ENCODE measurements around the gene OR1S1.
"Not testable (repeated sequence)": the region's sequence is repeated elsewhere in the genome, so short reads cannot be mapped to it uniquely, and the experiment has no call there.

Gene OR1S1

DNA sequence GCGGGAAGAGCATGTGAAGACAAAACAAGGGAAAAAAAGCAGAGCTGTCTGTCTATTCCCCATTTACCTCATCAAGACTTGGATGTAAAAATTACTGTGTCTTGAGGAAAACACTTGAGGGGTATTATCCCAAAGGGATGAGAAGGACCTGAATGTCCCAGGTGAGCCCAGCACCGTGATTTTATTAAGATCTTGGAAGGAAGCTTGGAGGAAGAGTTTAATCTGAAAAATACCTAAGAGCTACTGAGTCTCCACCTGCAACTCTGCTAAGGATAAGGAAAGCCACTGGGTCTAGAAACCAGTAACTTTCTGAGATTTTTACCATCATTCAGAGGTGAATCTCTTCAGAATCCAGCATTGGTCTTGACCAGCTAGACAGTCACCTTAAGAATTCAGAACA lies at the start of gene OR1S1:
Gene OR1S1, plus strand, starts transcription at position 301 of the 400 bp plus-strand sequence.
- not testable (repeated sequence) for DNase-seq

GRCh38 chr11:58164389-58164788 lies 48.1 kb upstream of the OR1S1 start:
- no peak for TF ChIP-seq GATA1 (IDR thresholded peaks at IDR 0.05; ENCODE audit: low read depth, low read length)
- no peak for DNase-seq

GRCh38 chr11:58164990-58165389 lies 47.5 kb upstream of the OR1S1 start:
- no peak for TF ChIP-seq GATA1 (IDR thresholded peaks at IDR 0.05; ENCODE audit: low read depth, low read length)
- DNase-seq = no peak

DNA sequence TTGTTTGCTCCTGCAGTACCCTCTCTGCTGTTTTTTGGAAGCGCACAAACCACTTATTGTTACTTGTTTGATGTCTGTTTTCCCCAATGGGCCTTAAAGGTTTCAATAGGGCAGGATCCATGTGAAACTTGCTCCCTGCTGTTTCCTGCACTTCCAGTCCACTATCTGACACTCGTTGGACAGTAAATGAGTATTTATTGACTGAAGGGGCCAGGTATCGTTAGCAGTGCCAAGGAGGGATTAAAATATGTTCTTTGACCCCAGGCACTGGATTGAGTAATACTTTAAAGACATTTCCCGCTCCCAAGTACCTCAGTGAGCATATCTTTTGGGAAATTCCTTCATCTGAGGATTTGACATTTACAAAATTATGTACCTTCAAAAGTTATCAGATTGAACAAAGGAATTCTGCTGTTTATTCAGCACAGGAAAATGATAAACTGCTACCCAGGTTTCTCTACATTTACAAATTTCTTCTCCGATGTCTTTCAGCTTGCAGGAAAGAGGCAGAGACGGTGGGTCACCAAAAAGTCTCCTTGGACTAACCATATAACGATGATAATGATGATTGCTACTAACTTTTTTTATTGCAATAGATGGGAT lies 46.9 kb upstream of the OR1S1 start:
- no peak for DNase-seq
- TF ChIP-seq POLR2A (IDR thresholded peaks at IDR 0.05; ENCODE audit: low read length) (no peak), GATA1 (IDR thresholded peaks at IDR 0.05; ENCODE audit: low read depth, low read length) (no peak)

GRCh38 chr11:58177409-58178054 lies 35.0 kb upstream of the OR1S1 start:
- no peak for TF ChIP-seq GATA1 (IDR thresholded peaks at IDR 0.05; ENCODE audit: low read depth, low read length)
- TF ChIP-seq POLR2A (IDR thresholded peaks at IDR 0.05; ENCODE audit: low read length) = no peak
- DNase-seq = no peak

DNA sequence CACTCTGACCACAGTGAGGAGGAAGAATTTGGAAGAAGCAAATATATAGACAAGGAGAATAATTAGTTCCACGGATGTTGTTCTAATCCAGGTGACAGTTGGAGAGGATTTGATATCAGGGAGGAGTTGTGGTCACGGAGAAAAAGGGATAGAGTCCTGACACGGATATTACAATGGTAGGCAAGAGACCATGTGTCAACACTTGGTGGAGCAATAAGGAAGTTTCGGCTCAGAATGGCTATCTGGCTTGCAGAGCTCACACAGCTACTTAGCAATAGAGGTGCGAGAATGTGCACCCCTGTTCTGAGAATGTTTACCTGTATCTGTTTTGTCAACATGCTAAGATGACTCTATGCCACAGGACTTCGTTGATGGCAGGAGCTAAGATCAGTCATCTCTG lies 34.1 kb upstream of the OR1S1 start:
- DNase-seq = no peak
- TF ChIP-seq POLR2A (IDR thresholded peaks at IDR 0.05; ENCODE audit: low read length) = no peak

DNA sequence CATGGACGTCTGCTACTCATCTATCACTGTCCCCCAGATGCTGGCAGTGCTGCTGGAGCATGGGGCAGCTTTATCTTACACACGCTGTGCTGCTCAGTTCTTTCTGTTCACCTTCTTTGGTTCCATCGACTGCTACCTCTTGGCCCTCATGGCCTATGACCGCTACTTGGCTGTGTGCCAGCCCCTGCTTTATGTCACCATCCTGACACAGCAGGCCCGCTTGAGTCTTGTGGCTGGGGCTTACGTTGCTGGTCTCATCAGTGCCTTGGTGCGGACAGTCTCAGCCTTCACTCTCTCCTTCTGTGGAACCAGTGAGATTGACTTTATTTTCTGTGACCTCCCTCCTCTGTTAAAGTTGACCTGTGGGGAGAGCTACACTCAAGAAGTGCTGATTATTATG lies 32.9 kb upstream of the OR1S1 start:
- DNase-seq = peak; percentile 3 to 22
- TF ChIP-seq POLR2A (IDR thresholded peaks at IDR 0.05; ENCODE audit: low read length) = no peak
- TF ChIP-seq GATA1 (IDR thresholded peaks at IDR 0.05; ENCODE audit: low read depth, low read length) = no peak

DNA sequence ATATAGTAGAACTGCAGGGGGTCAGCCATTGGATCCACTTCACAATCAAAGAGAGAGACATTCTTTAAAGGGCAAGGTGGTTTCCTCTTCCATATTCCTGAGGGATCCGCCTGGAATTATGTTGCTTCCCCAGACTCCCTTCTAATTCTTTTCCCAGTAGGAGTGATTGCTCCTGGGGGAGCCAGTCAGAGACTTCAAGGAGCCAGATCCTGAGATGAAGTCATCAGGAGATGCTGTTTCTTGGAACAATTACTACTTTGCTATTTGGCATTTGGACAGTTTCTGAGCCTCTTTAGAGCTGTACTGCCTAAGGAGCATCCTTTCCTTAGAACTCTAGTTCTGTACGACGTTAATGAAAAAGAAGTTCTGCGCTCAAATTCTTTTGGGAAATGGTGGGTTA lies 25.6 kb upstream of the OR1S1 start:
- TF ChIP-seq POLR2A (IDR thresholded peaks at IDR 0.05; ENCODE audit: low read length) (no peak), GATA1 (IDR thresholded peaks at IDR 0.05; ENCODE audit: low read depth, low read length) (no peak)
- DNase-seq = no peak

- DNase-seq = no peak
- TF ChIP-seq GATA1 (IDR thresholded peaks at IDR 0.05; ENCODE audit: low read depth, low read length) (no peak), POLR2A (IDR thresholded peaks at IDR 0.05; ENCODE audit: low read length) (no peak)
Observed at GRCh38 chr11:58188770-58189169, 23.8 kb upstream of the OR1S1 start, which contains the start of gene OR9Q2. Gene OR9Q2, plus strand, starts transcription at chr11:58189070. Its CDS starts 1,421 bp downstream, at chr11:58190491.

GRCh38 chr11:58192229-58192628 lies 20.3 kb upstream of the OR1S1 start:
- DNase-seq = no peak
- TF ChIP-seq GATA1 (IDR thresholded peaks at IDR 0.05; ENCODE audit: low read depth, low read length) (no peak), POLR2A (IDR thresholded peaks at IDR 0.05; ENCODE audit: low read length) (no peak)

DNA sequence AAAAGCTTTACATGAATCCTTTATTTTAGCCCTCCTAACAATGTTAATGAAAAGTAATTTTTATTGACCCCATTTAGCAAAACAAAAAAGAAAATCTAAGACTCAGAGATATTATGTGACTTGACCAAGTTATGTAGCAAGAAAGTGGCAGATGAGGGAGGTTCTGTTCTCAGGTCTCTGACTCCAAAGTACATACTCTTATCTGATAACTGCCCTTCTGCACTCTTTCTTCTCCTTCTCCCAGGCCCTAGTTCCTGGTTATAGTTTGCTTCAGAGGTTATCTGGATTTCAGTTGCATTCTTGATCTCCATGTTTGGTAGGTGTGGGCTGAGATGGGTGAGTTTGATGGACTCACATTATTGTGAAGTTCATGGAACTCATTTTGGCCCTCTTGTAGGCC lies 19.1 kb upstream of the OR1S1 start:
- no peak for TF ChIP-seq GATA1 (IDR thresholded peaks at IDR 0.05; ENCODE audit: low read depth, low read length)
- no peak for TF ChIP-seq POLR2A (IDR thresholded peaks at IDR 0.05; ENCODE audit: low read length)
- no peak for DNase-seq

- no peak for DNase-seq
- no peak for TF ChIP-seq POLR2A (IDR thresholded peaks at IDR 0.05; ENCODE audit: low read length)
- TF ChIP-seq GATA1 (IDR thresholded peaks at IDR 0.05; ENCODE audit: low read depth, low read length) = no peak
Observed at GRCh38 chr11:58195939-58196338, 16.6 kb upstream of the OR1S1 start.

DNA sequence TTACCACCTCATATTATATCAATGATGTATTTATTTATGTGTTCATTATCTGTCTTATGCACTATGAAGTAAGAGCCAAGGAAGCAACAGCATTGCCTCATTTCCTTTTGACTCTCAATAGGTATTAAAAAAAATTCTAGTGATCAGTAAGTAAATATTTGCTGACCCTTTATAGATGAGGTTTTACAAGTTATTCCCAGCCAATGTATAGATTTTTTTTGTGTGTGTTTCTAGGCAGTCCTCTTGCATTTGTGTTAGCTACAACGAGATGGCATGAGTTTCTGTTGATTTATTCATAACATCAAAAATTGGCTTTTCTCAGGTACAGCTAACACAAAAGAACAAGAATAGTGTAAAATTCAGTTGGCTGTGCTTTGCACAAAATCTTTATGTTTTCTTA lies 13.2 kb upstream of the OR1S1 start:
- TF ChIP-seq GATA1 (IDR thresholded peaks at IDR 0.05; ENCODE audit: low read depth, low read length) (no peak), POLR2A (IDR thresholded peaks at IDR 0.05; ENCODE audit: low read length) (no peak)
- DNase-seq = no peak

DNA sequence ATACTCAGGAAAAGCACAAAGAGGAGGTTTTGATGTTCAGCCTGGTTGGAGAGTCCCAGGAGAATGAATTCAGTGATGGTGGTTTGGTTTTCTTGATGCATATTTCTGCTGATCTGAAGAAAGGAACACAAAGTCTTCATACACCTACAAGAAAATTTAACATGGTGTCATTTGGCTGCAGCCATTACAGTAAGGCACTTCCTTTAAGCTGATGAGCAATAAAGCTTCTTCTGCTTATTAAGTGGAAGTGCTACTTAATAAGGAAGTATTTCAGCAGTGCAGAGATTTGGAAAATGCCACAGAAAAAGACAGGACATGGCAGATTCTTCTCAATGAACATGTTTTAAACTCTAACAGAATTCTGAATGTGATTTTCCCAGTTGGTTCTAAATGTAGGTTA lies 8.5 kb upstream of the OR1S1 start, which contains the start of gene OR1S2:
Gene OR1S2, minus strand, starts transcription at position 101 of the 400 bp plus-strand sequence. Its CDS starts 0 bp downstream, at position 101.
- no peak for DNase-seq
- TF ChIP-seq GATA1 (IDR thresholded peaks at IDR 0.05; ENCODE audit: low read depth, low read length) (no peak), POLR2A (IDR thresholded peaks at IDR 0.05; ENCODE audit: low read length) (no peak)

DNA sequence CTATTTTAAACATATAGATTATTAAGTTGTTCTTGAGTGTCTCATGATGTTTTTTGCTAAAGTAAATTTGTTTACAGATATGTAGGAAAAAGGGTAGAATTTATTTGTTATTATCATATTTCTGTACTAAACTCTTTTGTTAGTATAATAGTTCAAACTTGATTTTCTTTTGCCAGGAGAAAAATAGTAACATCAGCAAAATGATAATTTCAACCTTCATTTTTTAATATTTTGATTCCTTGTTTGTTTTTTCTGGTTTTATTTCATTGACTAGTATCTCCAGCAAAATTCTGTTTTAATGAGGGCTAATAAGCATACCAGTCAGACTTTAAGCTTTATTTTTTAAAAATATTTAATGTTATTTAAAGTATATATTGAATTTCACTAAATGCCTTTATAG lies 4.0 kb downstream of the OR1S1 start:
- DNase-seq = no peak
- TF ChIP-seq GATA1 (IDR thresholded peaks at IDR 0.05; ENCODE audit: low read depth, low read length) = no peak
- TF ChIP-seq POLR2A (IDR thresholded peaks at IDR 0.05; ENCODE audit: low read length) = no peak
